ENCODE results near the gene PERM1.

Gene PERM1

GRCh38 chr1:966135-966703, 15.7 kb downstream of the PERM1 start, which contains the start of gene PLEKHN1:
Gene PLEKHN1 (plus strand): TSS chr1:966482. CDS start chr1:966532, 50 bp downstream.
- no peak for DNase-seq (ENCODE audit: extremely low read depth in 1 of 2, low read depth in 1 of 2)

- no peak for DNase-seq (ENCODE audit: extremely low read depth in 1 of 2, low read depth in 1 of 2)
These were observed 16.3 kb downstream of the PERM1 start for GRCh38 chr1:965526-966134.

- no peak for DNase-seq (ENCODE audit: extremely low read depth in 1 of 2, low read depth in 1 of 2)
These were observed 17.0 kb downstream of the PERM1 start for GRCh38 chr1:964691-965525.

GRCh38 chr1:963746-964525, 18.0 kb downstream of the PERM1 start:
- DNase-seq (ENCODE audit: extremely low read depth in 1 of 2, low read depth in 1 of 2), result no peak

- no peak for DNase-seq (ENCODE audit: extremely low read depth in 1 of 2, low read depth in 1 of 2)
These were observed 18.6 kb downstream of the PERM1 start for GRCh38 chr1:963301-963651.

GRCh38 chr1:962381-963300, 19.3 kb downstream of the PERM1 start:
- no peak for DNase-seq (ENCODE audit: extremely low read depth in 1 of 2, low read depth in 1 of 2)

- DNase-seq (ENCODE audit: extremely low read depth in 1 of 2, low read depth in 1 of 2), result no peak
These were observed 20.7 kb downstream of the PERM1 start for GRCh38 chr1:961132-961669.

GRCh38 chr1:960363-961131, 21.3 kb downstream of the PERM1 start, which contains the start of gene KLHL17:
Gene KLHL17 (plus strand): TSS chr1:960584. CDS start chr1:960694, 110 bp downstream.
- peak; percentile 30 to 71 for DNase-seq (ENCODE audit: extremely low read depth in 1 of 2, low read depth in 1 of 2)

GRCh38 chr1:959731-960362, 22.0 kb downstream of the PERM1 start:
- no peak for DNase-seq (ENCODE audit: extremely low read depth in 1 of 2, low read depth in 1 of 2)

GRCh38 chr1:958823-959730, 22.8 kb downstream of the PERM1 start, which contains the start of gene NOC2L:
Gene NOC2L (minus strand): TSS chr1:959256. CDS start chr1:959240, 16 bp downstream.
- peak; percentile 89 to 97 for DNase-seq (ENCODE audit: extremely low read depth in 1 of 2, low read depth in 1 of 2)

- no peak for DNase-seq (ENCODE audit: extremely low read depth in 1 of 2, low read depth in 1 of 2)
These were observed 25.3 kb downstream of the PERM1 start for GRCh38 chr1:956636-957035.

GRCh38 chr1:955474-955873, 26.4 kb downstream of the PERM1 start:
- no peak for DNase-seq (ENCODE audit: extremely low read depth in 1 of 2, low read depth in 1 of 2)

- no peak for DNase-seq (ENCODE audit: extremely low read depth in 1 of 2, low read depth in 1 of 2)
These were observed 27.0 kb downstream of the PERM1 start for GRCh38 chr1:954927-955326.

GRCh38 chr1:953524-954320, 28.2 kb downstream of the PERM1 start:
- DNase-seq (ENCODE audit: extremely low read depth in 1 of 2, low read depth in 1 of 2), result no peak

- DNase-seq (ENCODE audit: extremely low read depth in 1 of 2, low read depth in 1 of 2), result no peak
These were observed 29.3 kb downstream of the PERM1 start for GRCh38 chr1:952603-953002.

GRCh38 chr1:952201-952600, 29.7 kb downstream of the PERM1 start:
- DNase-seq (ENCODE audit: extremely low read depth in 1 of 2, low read depth in 1 of 2), result no peak

GRCh38 chr1:951364-951763, 30.5 kb downstream of the PERM1 start:
- DNase-seq (ENCODE audit: extremely low read depth in 1 of 2, low read depth in 1 of 2), result no peak

All from activated CD8-positive, alpha-beta memory T cell treated with anti-CD3 and anti-CD28 coated beads for 1 hour (primary cell).